Ascending aorta (tissue), 2 donors: ENCODE data around the gene PRELID1. TPM values are rescaled to one million over a fixed set of nuclear protein-coding genes. Genes with fewer than 3 reads are reported as not detected.
"Not testable (repeated sequence)": the region's sequence is repeated elsewhere in the genome, so short reads cannot be mapped to it uniquely, and the experiment has no call there.

Source experiments
- DNase-seq, 2 donors: peaks; one replicate each; pipeline ENCODE4 v3.0.0-alpha.2; 2019; ENCODE audit warnings: low spot score in 2 of 2
- H3K27ac ChIP-seq, 2 donors: fragments of 200-600 bp; sonication (generic); one replicate each; pipeline ENCODE4 v1.5.1; 2016 to 2017; ENCODE audit warnings: mild to moderate bottlenecking in 1 of 2
- H3K27me3 ChIP-seq: fragments of 200-600 bp; sonication (generic); one replicate; pipeline ENCODE4 v1.5.1; 2017
- H3K36me3 ChIP-seq, 2 donors: fragments of 200-600 bp; sonication (generic); one replicate each; pipeline ENCODE4 v1.5.1; 2016
- H3K4me1 ChIP-seq, 2 donors: fragments of 200-600 bp; sonication (generic); one replicate each; pipeline ENCODE4 v1.5.1; 2016 to 2017; ENCODE audit warnings: mild to moderate bottlenecking in 1 of 2
- H3K4me3 ChIP-seq, 2 donors: fragments of 200-600 bp; sonication (generic); one replicate each; pipeline ENCODE4 v1.5.1; 2016 to 2017; ENCODE audit warnings: mild to moderate bottlenecking in 1 of 2
- H3K9me3 ChIP-seq, 2 donors: fragments of 200-600 bp; sonication (generic); one replicate each; pipeline ENCODE4 v1.5.1; 2016
- intact Hi-C: fragments of 100-400 bp; cut with DNase I; formaldehyde crosslinking; loops from one replicate; pipeline ENCODE4 v1.15.1; 2023
- total RNA-seq: library from RNA; depleted of rRNA; stranded (reverse); fragments of >200 nt; gene quantifications from one replicate; pipeline ENCODE4 v1.1.0, GENCODE V29; 2016
- TF ChIP-seq, protein P1 (sequence below), 3 experiments: fragments of 200-600 bp in 2 of 3; fragments of 450-650 bp in 1 of 3; sonication (generic) in 2 of 3; IDR thresholded peaks; one replicate each; pipeline ENCODE4 v1.5.1; 2016 to 2019; ENCODE audit warnings: antibody characterized with exemption in 3 of 3, mild to moderate bottlenecking in 1 of 3, moderate library complexity in 1 of 3

The PRELID1 gene, protein sequence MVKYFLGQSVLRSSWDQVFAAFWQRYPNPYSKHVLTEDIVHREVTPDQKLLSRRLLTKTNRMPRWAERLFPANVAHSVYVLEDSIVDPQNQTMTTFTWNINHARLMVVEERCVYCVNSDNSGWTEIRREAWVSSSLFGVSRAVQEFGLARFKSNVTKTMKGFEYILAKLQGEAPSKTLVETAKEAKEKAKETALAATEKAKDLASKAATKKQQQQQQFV
- total RNA-seq, result 376 TPM

DNA sequence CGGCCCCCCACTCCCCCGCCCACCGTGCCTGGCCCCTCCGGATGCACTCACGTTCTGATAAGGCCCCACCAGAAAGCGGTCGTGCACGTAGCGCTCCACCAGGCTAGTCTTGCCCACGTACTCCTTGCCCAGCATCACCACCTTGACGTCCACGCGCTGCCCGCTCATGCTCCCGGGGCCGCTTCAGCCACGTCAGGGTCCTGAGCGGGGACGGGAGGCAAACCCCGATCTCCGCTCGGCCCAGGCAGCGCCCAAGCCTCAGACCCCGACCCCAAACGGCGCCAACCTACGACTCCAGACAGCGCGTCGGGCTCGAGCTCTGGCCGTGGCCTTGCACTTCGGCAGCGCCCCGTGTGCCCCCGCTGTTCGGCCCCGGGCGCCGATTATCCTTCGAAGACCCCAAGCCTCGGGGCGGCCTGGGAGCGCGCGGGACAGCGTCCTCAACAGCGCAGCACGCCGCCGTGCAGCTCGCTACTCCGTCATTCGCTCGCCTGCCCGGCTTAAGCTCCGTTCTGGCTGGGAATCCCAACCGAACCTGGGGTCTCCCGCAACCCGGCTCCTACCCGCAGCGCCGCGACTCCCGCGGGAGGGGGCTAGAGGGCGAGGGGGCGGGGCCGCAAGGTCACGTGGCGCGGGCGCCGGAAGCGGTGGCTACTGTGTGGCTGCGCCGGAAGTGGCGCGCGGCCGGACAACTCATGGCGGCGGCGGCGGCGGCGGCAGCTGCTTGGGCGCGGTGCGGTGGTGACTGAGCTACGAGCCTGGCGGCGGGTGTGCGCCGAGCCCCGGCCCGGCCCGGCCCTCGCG lies at the start of gene PRELID1, which contains the start of gene RAB24:
PRELID1 (plus strand) TSS at position 679 of the 804 bp plus-strand sequence. CDS start 187 bp downstream, outside the sequence.
RAB24 (minus strand) TSS at position 599 of the 804 bp plus-strand sequence; CDS start at position 168, 431 bp downstream.
- intact Hi-C loops, result loop anchor here (2.0 to 10.0 kb wide), 5 partner anchors 171 to 851 kb away; partner anchors contain the start of genes B4GALT7, NHP2, NSD1 and TSPAN17
- H3K4me1 ChIP-seq, result peaks cover 3 to 31% of the 10 kb centered on the region in 2 donors
- peak in 1 of 2 donors; percentile 94 for DNase-seq
- H3K9me3 ChIP-seq, result no peaks in the 10 kb centered on the region
- H3K4me3 ChIP-seq, result peak within 1 kb of the TSS; percentile 72 to 90
- H3K27ac ChIP-seq, result peak within 1 kb of the TSS; percentile 80 to 88
- H3K36me3 ChIP-seq, result peaks cover 2 to 26% of the 10 kb centered on the region in 2 donors
- TF ChIP-seq, protein P1, sequence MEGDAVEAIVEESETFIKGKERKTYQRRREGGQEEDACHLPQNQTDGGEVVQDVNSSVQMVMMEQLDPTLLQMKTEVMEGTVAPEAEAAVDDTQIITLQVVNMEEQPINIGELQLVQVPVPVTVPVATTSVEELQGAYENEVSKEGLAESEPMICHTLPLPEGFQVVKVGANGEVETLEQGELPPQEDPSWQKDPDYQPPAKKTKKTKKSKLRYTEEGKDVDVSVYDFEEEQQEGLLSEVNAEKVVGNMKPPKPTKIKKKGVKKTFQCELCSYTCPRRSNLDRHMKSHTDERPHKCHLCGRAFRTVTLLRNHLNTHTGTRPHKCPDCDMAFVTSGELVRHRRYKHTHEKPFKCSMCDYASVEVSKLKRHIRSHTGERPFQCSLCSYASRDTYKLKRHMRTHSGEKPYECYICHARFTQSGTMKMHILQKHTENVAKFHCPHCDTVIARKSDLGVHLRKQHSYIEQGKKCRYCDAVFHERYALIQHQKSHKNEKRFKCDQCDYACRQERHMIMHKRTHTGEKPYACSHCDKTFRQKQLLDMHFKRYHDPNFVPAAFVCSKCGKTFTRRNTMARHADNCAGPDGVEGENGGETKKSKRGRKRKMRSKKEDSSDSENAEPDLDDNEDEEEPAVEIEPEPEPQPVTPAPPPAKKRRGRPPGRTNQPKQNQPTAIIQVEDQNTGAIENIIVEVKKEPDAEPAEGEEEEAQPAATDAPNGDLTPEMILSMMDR (IDR thresholded peaks at IDR 0.05), result peak in 2 of 3 experiments; percentile 30 to 43
- no peaks in the 10 kb centered on the region for H3K27me3 ChIP-seq

DNA sequence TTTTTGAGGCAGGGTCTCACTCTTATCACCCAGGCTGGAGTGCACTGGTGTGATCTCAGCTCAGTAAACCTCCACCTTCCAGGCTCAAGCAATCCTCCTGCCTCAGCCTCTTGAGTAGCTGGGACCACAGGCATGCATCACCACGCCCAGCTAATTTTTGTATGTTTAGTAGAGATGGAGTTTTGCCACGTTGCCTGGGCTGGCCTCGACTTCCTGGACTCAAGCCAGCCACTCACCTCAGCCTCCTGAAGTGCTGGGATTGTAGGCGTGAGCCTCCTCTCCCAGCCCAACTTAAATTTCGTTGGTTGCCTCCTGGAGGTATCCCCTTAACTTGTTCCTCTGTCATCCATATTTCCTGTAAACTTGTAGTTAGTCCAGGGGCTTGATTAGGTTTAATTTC lies 47.3 kb upstream of the PRELID1 start:
- H3K4me1 ChIP-seq, result no peaks in the 10 kb centered on the region
- peaks cover 45 to 69% of the 10 kb centered on the region in 2 donors for H3K36me3 ChIP-seq
- intact Hi-C loops, result no loop called here

DNA sequence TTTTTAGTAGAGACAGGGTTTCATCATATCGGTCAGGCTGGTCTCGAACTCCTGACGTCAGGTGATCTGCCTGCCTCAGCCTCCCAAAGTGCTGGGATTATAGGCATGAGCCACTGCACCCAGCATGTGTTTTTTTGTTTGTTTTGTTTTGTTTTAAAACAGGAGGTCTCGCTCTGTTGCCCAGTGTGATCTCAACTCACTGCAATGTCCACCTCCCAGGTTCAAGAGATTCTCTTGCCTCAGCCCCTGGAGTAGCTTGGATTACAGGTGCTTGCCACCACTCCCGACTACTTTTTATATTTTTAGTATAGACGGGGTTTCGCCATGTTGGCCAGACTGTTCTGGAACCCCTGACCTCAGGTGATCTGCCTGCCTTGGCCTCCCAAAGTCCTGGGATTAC lies 44.9 kb upstream of the PRELID1 start:
- H3K4me3 ChIP-seq, H3K27me3 ChIP-seq, H3K4me1 ChIP-seq, DNase-seq, H3K9me3 ChIP-seq, intact Hi-C loops, H3K27ac ChIP-seq: not testable (repeated sequence)
- H3K36me3 ChIP-seq, result peaks cover 33 to 69% of the 10 kb centered on the region in 2 donors

More for the DNA sequence above, 47.3 kb upstream of the PRELID1 start:
- H3K9me3 ChIP-seq, result no peaks in the 10 kb centered on the region
- no peak for DNase-seq
- H3K27ac ChIP-seq, result no peak overlapping the region
- TF ChIP-seq, protein P1 (IDR thresholded peaks at IDR 0.05), result no peak
- no peak overlapping the region for H3K4me3 ChIP-seq
- no peaks in the 10 kb centered on the region for H3K27me3 ChIP-seq

DNA sequence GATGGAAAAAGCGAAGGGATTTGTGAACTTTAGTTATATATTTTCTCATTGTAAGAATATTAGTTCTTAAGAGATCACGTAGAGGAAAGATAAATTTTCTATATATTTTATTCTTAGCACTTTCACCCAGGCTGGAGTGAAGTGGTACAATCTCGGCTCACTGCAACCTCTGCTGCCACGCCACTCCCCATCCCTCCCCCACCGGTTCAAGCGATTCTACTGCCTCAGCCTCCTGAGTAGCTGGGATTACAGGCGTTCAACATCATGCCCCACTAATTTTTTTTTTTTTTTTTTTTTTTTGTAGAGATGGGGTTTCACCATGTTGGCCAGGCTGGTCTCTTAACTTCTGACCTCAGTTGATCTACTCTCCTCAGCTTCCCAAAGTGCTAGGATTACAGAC lies 42.6 kb upstream of the PRELID1 start:
- intact Hi-C loops, result no loop called here
- H3K9me3 ChIP-seq, result no peaks in the 10 kb centered on the region
- no peaks in the 10 kb centered on the region for H3K4me1 ChIP-seq
- H3K27ac ChIP-seq, result no peak overlapping the region
- TF ChIP-seq, protein P1 (IDR thresholded peaks at IDR 0.05), result no peak
- H3K27me3 ChIP-seq, result no peaks in the 10 kb centered on the region
- peaks cover 40 to 78% of the 10 kb centered on the region in 2 donors for H3K36me3 ChIP-seq
- no peak overlapping the region for H3K4me3 ChIP-seq
- no peak for DNase-seq

DNA sequence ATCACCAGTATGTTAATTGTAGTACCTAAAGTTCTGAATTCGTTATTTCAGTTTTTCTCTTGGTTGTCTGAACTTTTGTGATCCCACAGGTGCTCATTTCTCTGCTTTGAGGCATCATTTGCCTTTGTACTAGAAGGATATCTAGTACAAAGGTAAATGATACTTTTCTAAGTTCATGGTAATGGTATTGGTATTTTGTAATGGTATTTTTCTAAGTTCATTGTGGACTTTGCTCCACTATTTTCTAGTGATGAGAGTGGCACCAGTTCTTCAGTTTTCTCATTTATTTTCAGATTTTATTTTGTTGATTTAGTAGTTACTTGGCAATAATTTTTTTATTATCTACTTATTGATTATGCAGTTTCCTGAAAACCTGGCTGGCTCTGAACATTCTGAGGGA lies 42.1 kb upstream of the PRELID1 start:
- intact Hi-C loops, result no loop called here
- H3K9me3 ChIP-seq, result no peaks in the 10 kb centered on the region
- H3K36me3 ChIP-seq, result peaks cover 46 to 83% of the 10 kb centered on the region in 2 donors
- H3K4me1 ChIP-seq, result no peaks in the 10 kb centered on the region
- TF ChIP-seq, protein P1 (IDR thresholded peaks at IDR 0.05), result no peak
- no peak overlapping the region for H3K27ac ChIP-seq
- no peak for DNase-seq
- no peaks in the 10 kb centered on the region for H3K27me3 ChIP-seq
- no peak overlapping the region for H3K4me3 ChIP-seq

DNA sequence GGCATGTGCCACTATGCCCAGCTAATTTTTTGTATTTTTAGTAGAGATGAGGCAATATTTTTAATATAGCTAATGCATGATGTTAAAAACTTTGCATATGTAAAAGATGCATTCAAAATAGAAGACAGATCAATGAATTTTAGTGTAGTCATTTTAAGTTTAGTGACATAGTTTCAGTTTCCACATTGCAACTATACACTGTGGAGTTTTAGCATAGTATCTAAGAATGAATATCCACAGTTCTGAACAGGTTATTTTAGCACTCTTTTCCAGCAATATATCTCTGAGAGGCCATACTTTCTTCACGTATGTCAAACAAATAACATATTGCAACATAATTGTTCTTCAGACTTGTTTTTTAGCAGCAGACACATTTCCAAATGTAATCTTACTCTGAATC lies 39.4 kb upstream of the PRELID1 start:
- DNase-seq, result no peak
- H3K4me3 ChIP-seq, result no peak overlapping the region
- peaks cover 47 to 88% of the 10 kb centered on the region in 2 donors for H3K36me3 ChIP-seq
- H3K27ac ChIP-seq, result no peak overlapping the region
- intact Hi-C loops, result no loop called here
- no peaks in the 10 kb centered on the region for H3K9me3 ChIP-seq
- TF ChIP-seq, protein P1 (IDR thresholded peaks at IDR 0.05), result no peak
- H3K4me1 ChIP-seq, result no peaks in the 10 kb centered on the region
- no peaks in the 10 kb centered on the region for H3K27me3 ChIP-seq
